Small intestine (tissue), 7 donors: ENCODE measurements around the gene CD84. TPM values are rescaled to one million over a fixed set of nuclear protein-coding genes. Genes with fewer than 3 reads are reported as not detected.
A peak's percentile ranks its signal among the peaks of the same experiment; 100 is the strongest.
"Not testable (repeated sequence)": the region's sequence is repeated elsewhere in the genome, so short reads cannot be mapped to it uniquely, and the experiment has no call there.

Experiments used
- DNase-seq, 2 donors: peaks; one replicate each; pipeline versions ENCODE4 v3.0.0 to v3.0.0-alpha.2; 2013
- FAIRE-seq: peaks from 2 replicates; lab custom pipeline; 2012; peaks lifted over from hg19 to GRCh38; lab: Jason Lieb, UNC
- H3K27ac ChIP-seq, 3 donors: one replicate each; pipeline ENCODE4 v1.5.1; 2013; ENCODE audit warnings: low read length in 2 of 3, mild to moderate bottlenecking in 2 of 3, control low read depth in 1 of 3, inconsistent platforms in 1 of 3, low read depth in 1 of 3, moderate library complexity in 1 of 3
- H3K27me3 ChIP-seq, 3 donors: one replicate each; pipeline ENCODE4 v1.6.1; 2013; ENCODE audit warnings: low read length in 3 of 3, inconsistent platforms in 1 of 3; ENCODE audit not compliant: control insufficient read depth in 3 of 3, insufficient read depth in 3 of 3
- H3K36me3 ChIP-seq, 3 donors: one replicate each; pipeline ENCODE4 v1.6.1; 2013; ENCODE audit warnings: low read length in 3 of 3, inconsistent platforms in 1 of 3, low read depth in 1 of 3, mild to moderate bottlenecking in 1 of 3, moderate library complexity in 1 of 3; ENCODE audit not compliant: control insufficient read depth in 3 of 3, insufficient read depth in 2 of 3
- H3K4me1 ChIP-seq, 3 donors: one replicate each; pipeline ENCODE4 v1.6.1; 2013; ENCODE audit warnings: low read length in 2 of 3, inconsistent platforms in 1 of 3, low read depth in 1 of 3, mild to moderate bottlenecking in 1 of 3, moderate library complexity in 1 of 3; ENCODE audit not compliant: control insufficient read depth in 3 of 3, insufficient read depth in 2 of 3
- H3K4me3 ChIP-seq, 3 donors: one replicate each; pipeline ENCODE4 v1.5.1; 2013; ENCODE audit warnings: low read length in 3 of 3, control low read depth in 1 of 3, inconsistent platforms in 1 of 3, low read depth in 1 of 3, mild to moderate bottlenecking in 1 of 3, moderate library complexity in 1 of 3
- H3K9me3 ChIP-seq, 2 donors: one replicate each; pipeline ENCODE4 v1.6.1; 2013; ENCODE audit warnings: low read depth in 1 of 2, low read length in 1 of 2; ENCODE audit not compliant: control insufficient read depth in 2 of 2, insufficient read depth in 1 of 2
- WGBS, 3 donors: extraction: QIAGEN DNeasy Blood & Tissue Kit; methylation state at CpG; one replicate each; pipeline ENCODE4 v1.1.7; 2013; 5-methylcytosine and 5-hydroxymethylcytosine counted together
- polyA plus RNA-seq, 4 donors: library from polyadenylated mRNA; stranded (reverse) in 3 of 4; unstranded in 1 of 4; fragments of 200-250 nt in 3 of 4; fragments of 120-200 nt in 1 of 4; gene quantifications; one replicate each; pipeline versions ENCODE4 v1.2.1 to v1.2.3, GENCODE V29; 2013
- donor health status: healthy with polysubstance abuse.
- donor health status: control.
- donor health status: control.
- donor health status: Bipolar disorder and iron deficiency.
- donor health status: healthy.

Gene CD84
- polyA plus RNA-seq, 4 donors: 0.22 to 1.5 (median 0.60) TPM

DNA sequence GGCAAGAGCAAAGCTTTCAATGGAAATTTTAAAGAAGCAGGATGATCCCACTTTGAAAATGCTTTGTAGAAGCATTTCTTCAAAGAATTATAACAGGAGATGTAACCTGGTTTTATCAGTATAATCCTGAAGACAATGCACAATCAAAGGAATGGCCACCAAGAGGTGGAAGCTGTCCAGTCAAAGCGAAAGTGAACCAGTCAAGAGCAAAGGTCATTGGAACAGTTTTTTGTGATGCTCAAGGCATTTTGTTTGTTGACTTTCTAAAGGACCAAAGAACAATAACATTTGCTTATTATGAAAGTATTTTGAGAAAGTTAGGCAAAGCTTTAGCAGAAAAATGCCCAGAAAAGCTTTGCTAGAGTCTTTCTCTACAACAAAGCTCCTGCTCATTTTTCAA, 5.5 kb upstream of the CD84 start:
- DNase-seq: peak; percentile 26 to 69
- Histone ChIP-seq H3K4me1 (peaks cover 0 to 11% (median 0%) of the 10 kb centered on the region in 3 donors), H3K36me3 (no peaks in the 10 kb centered on the region), H3K27me3 (no peaks in the 10 kb centered on the region), H3K4me3 (no peak overlapping the region), H3K9me3 (no peaks in the 10 kb centered on the region), H3K27ac (no peak overlapping the region)
- WGBS, 3 donors: 25 to 50% (median 38%) methylated on average over 1 of the region's 1 CpG
- FAIRE-seq: no peak

DNA sequence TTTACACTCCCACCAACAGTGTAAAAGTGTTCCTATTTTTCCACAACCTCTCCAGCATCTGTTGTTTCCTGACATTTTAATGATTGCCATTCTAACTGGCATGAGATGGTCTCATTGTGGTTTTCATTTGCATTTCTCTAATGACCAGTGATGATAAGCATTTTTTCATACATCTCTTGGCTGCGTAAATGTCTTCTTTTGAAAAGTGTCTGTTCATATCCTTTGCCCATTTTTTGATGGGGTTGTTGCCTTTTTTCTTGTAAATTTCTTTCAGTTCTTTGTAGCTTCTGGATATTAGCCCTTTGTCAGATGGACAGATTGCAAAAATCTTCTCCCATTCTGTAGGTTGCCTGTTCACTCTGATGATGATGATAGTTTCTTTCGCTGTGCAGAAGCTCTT, 3.7 kb upstream of the CD84 start:
- not testable (repeated sequence) for H3K27ac ChIP-seq, FAIRE-seq, H3K36me3 ChIP-seq, H3K27me3 ChIP-seq, DNase-seq, H3K9me3 ChIP-seq, H3K4me3 ChIP-seq
- peaks cover 0 to 11% (median 0%) of the 10 kb centered on the region in 3 donors for H3K4me1 ChIP-seq
- WGBS, 3 donors: 91 to 98% (median 96%) methylated on average over 2 of the region's 2 CpGs

DNA sequence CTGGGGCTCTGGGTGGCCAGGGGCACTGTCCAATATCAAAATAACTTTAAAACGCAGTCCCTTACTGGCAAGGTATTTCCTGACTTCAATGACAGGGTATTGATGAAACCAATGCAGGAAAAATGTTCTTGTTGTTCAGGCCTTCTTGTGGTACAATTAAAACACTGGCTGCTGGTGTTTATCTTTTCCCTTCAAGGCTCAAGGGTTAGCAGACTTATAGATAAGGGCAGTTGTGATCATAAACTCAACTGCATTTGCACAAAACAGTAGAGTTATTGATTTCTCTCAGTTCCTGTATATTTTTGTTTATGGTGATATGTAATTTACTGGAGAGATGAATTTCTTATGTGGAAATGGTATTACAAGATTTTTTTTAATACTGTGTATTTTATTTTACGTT, 2.7 kb upstream of the CD84 start:
- Histone ChIP-seq H3K9me3 (no peaks in the 10 kb centered on the region), H3K36me3 (no peaks in the 10 kb centered on the region), H3K27me3 (no peaks in the 10 kb centered on the region), H3K4me3 (no peak overlapping the region), H3K27ac (peak overlapping the region; percentile 0 to 82 (median 39)), H3K4me1 (peaks cover 0 to 11% (median 0%) of the 10 kb centered on the region in 3 donors)
- FAIRE-seq: no peak
- 10 to 44% (median 28%) methylated on average over 2 of the region's 2 CpGs for WGBS, 3 donors
- peak; percentile 67 to 82 for DNase-seq

GRCh38 chr1:160580221-160580812, 1.0 kb upstream of the CD84 start:
- Histone ChIP-seq H3K27ac (peak overlapping the region in 1 of 3 donors; percentile 11), H3K4me3 (no peak overlapping the region)

DNA sequence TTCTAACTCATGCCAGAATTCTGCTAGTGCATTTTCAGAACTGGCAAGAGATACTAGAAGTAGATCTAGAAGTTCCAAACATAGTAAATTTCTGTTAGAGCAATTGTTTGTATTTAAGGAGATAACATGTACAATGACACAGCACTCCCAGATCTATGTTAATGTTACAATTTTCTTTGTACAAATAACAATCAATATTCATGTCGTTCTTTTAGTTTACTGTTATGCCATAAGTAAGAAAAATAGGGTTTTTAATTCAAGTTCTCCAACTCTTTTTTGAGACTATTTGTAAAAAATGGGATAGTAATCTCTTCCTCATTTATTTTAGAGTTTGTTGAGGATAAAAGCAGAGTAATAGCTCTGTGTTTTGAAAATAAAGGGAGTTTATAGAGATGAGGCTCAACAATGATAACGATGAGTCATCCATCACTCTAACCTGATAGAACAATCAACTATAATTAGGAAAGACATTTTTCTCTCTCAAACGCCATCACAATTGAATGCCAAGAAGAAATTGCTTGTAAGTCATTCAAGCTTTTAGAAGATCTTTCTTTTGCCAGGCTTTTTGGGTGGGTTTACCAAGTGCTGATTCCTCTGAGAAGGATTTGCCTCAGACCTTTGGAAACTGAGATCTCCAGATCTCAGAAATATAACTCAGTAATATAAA, 638 bp downstream of the CD84 start:
- peak overlapping the region in 1 of 3 donors; percentile 36 for H3K4me3 ChIP-seq
- H3K27me3 ChIP-seq: no peaks in the 10 kb centered on the region
- FAIRE-seq: no peak
- H3K27ac ChIP-seq: peak overlapping the region in 2 of 3 donors; percentile 55 to 80
- H3K36me3 ChIP-seq: no peaks in the 10 kb centered on the region
- no peaks in the 10 kb centered on the region for H3K9me3 ChIP-seq
- no peak for DNase-seq
- 26 to 31% (median 28%) methylated on average over 3 of the region's 3 CpGs for WGBS, 3 donors
- peaks cover 0 to 11% (median 0%) of the 10 kb centered on the region in 3 donors for H3K4me1 ChIP-seq

More at GRCh38 chr1:160580221-160580812, 1.0 kb upstream of the CD84 start:
- H3K36me3 ChIP-seq: no peaks in the 10 kb centered on the region
- no peaks in the 10 kb centered on the region for H3K9me3 ChIP-seq
- WGBS, 3 donors: 38 to 67% (median 50%) methylated on average over 1 of the region's 1 CpG
- peaks cover 0 to 11% (median 0%) of the 10 kb centered on the region in 3 donors for H3K4me1 ChIP-seq
- H3K27me3 ChIP-seq: no peaks in the 10 kb centered on the region
- no peak for DNase-seq
- no peak for FAIRE-seq

- DNase-seq: no peak
- H3K4me1 ChIP-seq: peaks cover 0 to 11% (median 0%) of the 10 kb centered on the region in 3 donors
- H3K36me3 ChIP-seq: no peaks in the 10 kb centered on the region
- H3K27me3 ChIP-seq: no peaks in the 10 kb centered on the region
- H3K9me3 ChIP-seq: no peaks in the 10 kb centered on the region
- peak overlapping the region in 1 of 3 donors; percentile 35 for H3K27ac ChIP-seq
- WGBS, 3 donors: 66 to 87% (median 69%) methylated on average over 3 of the region's 3 CpGs
- no peak for FAIRE-seq
- H3K4me3 ChIP-seq: peak overlapping the region in 1 of 3 donors; percentile 32
These were observed 1.1 kb downstream of the CD84 start for GRCh38 chr1:160578175-160578524.

GRCh38 chr1:160577671-160578070, 1.6 kb downstream of the CD84 start:
- Histone ChIP-seq H3K4me1 (peaks cover 0 to 11% (median 0%) of the 10 kb centered on the region in 3 donors), H3K27ac (no peak overlapping the region), H3K36me3 (no peaks in the 10 kb centered on the region), H3K4me3 (no peak overlapping the region), H3K9me3 (no peaks in the 10 kb centered on the region), H3K27me3 (no peaks in the 10 kb centered on the region)
- DNase-seq (no peak), FAIRE-seq (no peak)
- WGBS, 3 donors: 72 to 82% (median 75%) methylated on average over 2 of the region's 2 CpGs

- Histone ChIP-seq H3K27ac (peak overlapping the region in 1 of 3 donors; percentile 13), H3K4me3 (peak overlapping the region in 1 of 3 donors; percentile 10), H3K36me3 (no peaks in the 10 kb centered on the region), H3K27me3 (no peaks in the 10 kb centered on the region), H3K4me1 (peaks cover 0 to 10% (median 0%) of the 10 kb centered on the region in 3 donors), H3K9me3 (no peaks in the 10 kb centered on the region)
- DNase-seq (no peak), FAIRE-seq (no peak)
- 40 to 44% (median 43%) methylated on average over 2 of the region's 2 CpGs for WGBS, 3 donors
These were observed 2.4 kb downstream of the CD84 start for GRCh38 chr1:160576884-160577283.
